HCT116 (cell line): Measurements from ENCODE around the gene BABAM2. TPM values are rescaled to one million over a fixed set of nuclear protein-coding genes. Genes with fewer than 3 reads are reported as not detected.
"Not testable (repeated sequence)": the region's sequence is repeated elsewhere in the genome, so short reads cannot be mapped to it uniquely, and the experiment has no call there.

Experiments used
- ATAC-seq: fragments of 200-7000 bp; cut with Tn5 transposase; 2 replicates; pipeline ENCODE4 v1.9.1; 2020; ENCODE audit warnings: mild to moderate bottlenecking, moderate library complexity
- BruUV-seq: library from RNA; stranded (reverse); fragments of 400-500 nt; replicated peaks from 2 replicates; lab custom pipeline; 2021; lab: Mats Ljungman, UMichigan
- CTCF ChIA-PET: fragments of 300-600 bp; sonication (Branson Sonifier 250); formaldehyde crosslinking; loops from one replicate; lab custom pipeline; 2021; ENCODE audit warnings: antibody characterized with exemption; lab: Charles Lee
- POLR2A ChIA-PET: fragments of 300-600, 350-600 bp; sonication (Branson Sonifier 250); formaldehyde crosslinking; loops from one replicate; lab custom pipeline; 2021; ENCODE audit warnings: antibody characterized with exemption; lab: Charles Lee
- RAD21 ChIA-PET, 2 experiments: fragments of 300-600 bp; sonication (Branson Sonifier 250); formaldehyde crosslinking; loops; one replicate each; lab custom pipeline; 2023; ENCODE audit warnings: low total read pairs in 2 of 2; ENCODE audit not compliant: uncharacterized antibody in 2 of 2, unreplicated experiment in 2 of 2, low non-redundant PET in 1 of 2; lab: Charles Lee
- DNase-seq: peaks from one replicate; pipeline ENCODE4 v3.0.0-alpha.2; 2010; ENCODE audit warnings: low read depth, low spot score
- H2AFZ ChIP-seq: fragments of 200-600 bp; shearing (Covaris generic), sonication (generic); 2 replicates; pipeline ENCODE4 v1.6.1; 2017; ENCODE audit warnings: low read depth, mixed run types, mixed read lengths, antibody characterized with exemption, low read length; ENCODE audit not compliant: poor library complexity, severe bottlenecking
- H3K27ac ChIP-seq: 2 replicates; pipeline ENCODE4 v1.5.1; 2012; ENCODE audit warnings: low read depth, low read length
- H3K27me3 ChIP-seq: fragments of 200-600 bp; sonication (generic); 2 replicates; pipeline ENCODE4 v1.6.1; 2016; ENCODE audit warnings: mixed run types, low read length, mixed read lengths; ENCODE audit not compliant: insufficient read depth
- H3K36me3 ChIP-seq, 2 experiments: fragments of 200-500 bp in 1 of 2; fragments of 200-600 bp in 1 of 2; sonication (Bioruptor generic) in 1 of 2; sonication (generic) in 1 of 2; 2 replicates each; pipeline versions ENCODE4 v1.5.1 to v1.6.1; 2014 to 2016; ENCODE audit warnings: low read length in 2 of 2, inconsistent platforms in 1 of 2, mixed read lengths in 1 of 2, mixed run types in 1 of 2; ENCODE audit not compliant: insufficient read depth in 2 of 2, control insufficient read depth in 1 of 2
- H3K4me1 ChIP-seq, 2 experiments: fragments of 200-600 bp in 1 of 2; sonication (generic) in 1 of 2; 2 replicates each; pipeline versions ENCODE4 v1.5.1 to v1.6.1; 2012 to 2017; ENCODE audit warnings: low read length in 2 of 2, inconsistent platforms in 1 of 2, mild to moderate bottlenecking in 1 of 2, mixed read lengths in 1 of 2, mixed run types in 1 of 2, moderate library complexity in 1 of 2; ENCODE audit not compliant: insufficient read depth in 2 of 2, control insufficient read depth in 1 of 2
- H3K4me2 ChIP-seq: fragments of 200-600 bp; sonication (generic); 2 replicates; pipeline ENCODE4 v1.6.1; 2017; ENCODE audit warnings: mixed run types, low read length, mixed read lengths
- H3K4me3 ChIP-seq, 2 experiments: fragments of 200-600 bp in 1 of 2; sonication (generic) in 1 of 2; replicated peaks in 1 of 2; 2 replicates each; pipeline ENCODE4 v1.5.1; 2011 to 2016; ENCODE audit warnings: low read length in 2 of 2, control low read depth in 1 of 2, low read depth in 1 of 2, mild to moderate bottlenecking in 1 of 2, mixed read lengths in 1 of 2, mixed run types in 1 of 2
- H3K79me2 ChIP-seq: fragments of 200-600 bp; sonication (generic); 2 replicates; pipeline ENCODE4 v1.6.1; 2017; ENCODE audit warnings: mild to moderate bottlenecking, mixed run types, low read length, moderate library complexity, mixed read lengths; ENCODE audit not compliant: insufficient read depth
- H3K9ac ChIP-seq: fragments of 200-600 bp; sonication (generic); 2 replicates; pipeline ENCODE4 v1.6.1; 2016; ENCODE audit warnings: low read length, mixed read lengths
- H3K9me2 ChIP-seq: fragments of 200-600 bp; sonication (generic), shearing (Covaris generic); 2 replicates; pipeline ENCODE4 v1.6.1; 2017; ENCODE audit warnings: mixed run types, mild to moderate bottlenecking, moderate library complexity; ENCODE audit not compliant: insufficient read depth
- H3K9me3 ChIP-seq, 2 experiments: fragments of 200-500 bp in 1 of 2; fragments of 200-600 bp in 1 of 2; sonication (Bioruptor generic) in 1 of 2; sonication (generic) in 1 of 2; 2 replicates each; pipeline ENCODE4 v1.6.1; 2014 to 2017; ENCODE audit warnings: low read length in 2 of 2, mixed read lengths in 2 of 2, inconsistent platforms in 1 of 2, low read depth in 1 of 2, mild to moderate bottlenecking in 1 of 2, mixed run types in 1 of 2, moderate library complexity in 1 of 2; ENCODE audit not compliant: control insufficient read depth in 1 of 2, insufficient read depth in 1 of 2
- H4K20me1 ChIP-seq: fragments of 200-600 bp; sonication (generic), shearing (Covaris generic); 2 replicates; pipeline ENCODE4 v1.6.1; 2017; ENCODE audit warnings: mixed run types, mild to moderate bottlenecking, moderate library complexity; ENCODE audit not compliant: insufficient read depth
- ATF3 ChIP-seq: IDR thresholded peaks from 2 replicates; pipeline ENCODE4 v1.6.1; 2012
- EGR1 ChIP-seq: IDR thresholded peaks from 2 replicates; pipeline ENCODE4 v1.6.1; 2012; ENCODE audit warnings: low read depth
- JUND ChIP-seq: IDR thresholded peaks from 2 replicates; pipeline ENCODE4 v1.6.1; 2012
- MAX ChIP-seq: IDR thresholded peaks from 2 replicates; pipeline ENCODE4 v1.6.1; 2012
- POLR2AphosphoS5 ChIP-seq: IDR thresholded peaks from 2 replicates; pipeline ENCODE4 v1.6.1; 2011; ENCODE audit warnings: mild to moderate bottlenecking, low read depth, low read length, moderate library complexity
- RAD21 ChIP-seq: IDR thresholded peaks from 2 replicates; pipeline ENCODE4 v1.6.1; 2012; ENCODE audit warnings: low read depth, mild to moderate bottlenecking
- SP1 ChIP-seq: IDR thresholded peaks from 2 replicates; pipeline ENCODE4 v1.6.1; 2012; ENCODE audit warnings: low read depth
- SRF ChIP-seq: IDR thresholded peaks from 2 replicates; pipeline ENCODE4 v1.6.1; 2012; ENCODE audit warnings: low read depth
- TCF7L2 ChIP-seq: IDR thresholded peaks from 2 replicates; pipeline ENCODE4 v1.7.0; 2011; ENCODE audit warnings: borderline replicate concordance, inconsistent platforms; ENCODE audit not compliant: insufficient read depth, insufficient read length; ENCODE audit errors: extremely low read depth
- YY1 ChIP-seq: IDR thresholded peaks from 2 replicates; pipeline ENCODE4 v1.6.1; 2011; ENCODE audit warnings: low read length, low read depth, moderate library complexity, mild to moderate bottlenecking; ENCODE audit not compliant: insufficient replicate concordance; ENCODE audit errors: extremely low read depth
- ZBTB33 ChIP-seq: IDR thresholded peaks from 2 replicates; pipeline ENCODE4 v1.6.1; 2011; ENCODE audit warnings: mild to moderate bottlenecking, low read length, moderate library complexity; ENCODE audit not compliant: insufficient replicate concordance; ENCODE audit errors: extremely low read depth
- intact Hi-C: fragments of 100-400 bp; cut with micrococcal nuclease; formaldehyde crosslinking; loops from 2 replicates; pipeline ENCODE4 v1.10.0; 2022
- total RNA-seq: library from RNA; stranded (reverse); gene quantifications from one replicate; pipeline ENCODE4 v1.2.1, GENCODE V29; 2021; ENCODE audit not compliant: unreplicated experiment

Gene BABAM2
- total RNA-seq, 1 experiment from 2014 or later: 23.8 TPM

GRCh38 chr2:28330722-28331121 is 440.2 kb downstream of the BABAM2 start:
- POLR2A ChIA-PET, H3K9me3 ChIP-seq, H3K9me2 ChIP-seq, H3K4me2 ChIP-seq, DNase-seq, H3K9ac ChIP-seq, H3K36me3 ChIP-seq, H3K27me3 ChIP-seq, ATAC-seq, H3K4me3 ChIP-seq, H2AFZ ChIP-seq, CTCF ChIA-PET, BruUV-seq, H3K27ac ChIP-seq, RAD21 ChIA-PET, H4K20me1 ChIP-seq, intact Hi-C loops, H3K79me2 ChIP-seq: not testable (repeated sequence)
- H3K4me1 ChIP-seq: peaks cover 28 to 36% of the 10 kb centered on the region in 2 experiments

GRCh38 chr2:28331797-28332196 is 441.3 kb downstream of the BABAM2 start:
- H3K4me3 ChIP-seq, H2AFZ ChIP-seq, H3K27me3 ChIP-seq, H3K9me2 ChIP-seq, intact Hi-C loops, POLR2A ChIA-PET, BruUV-seq, H4K20me1 ChIP-seq, H3K9me3 ChIP-seq, RAD21 ChIA-PET, H3K4me2 ChIP-seq, H3K9ac ChIP-seq, DNase-seq, H3K27ac ChIP-seq, CTCF ChIA-PET, H3K36me3 ChIP-seq, H3K79me2 ChIP-seq, ATAC-seq: not testable (repeated sequence)
- peaks cover 19 to 25% of the 10 kb centered on the region in 2 experiments for H3K4me1 ChIP-seq

- CTCF ChIA-PET: no interaction called here
- H3K79me2 ChIP-seq: no peaks in the 10 kb centered on the region
- H3K27me3 ChIP-seq: no peaks in the 10 kb centered on the region
- H3K36me3 ChIP-seq: no peaks in the 10 kb centered on the region
- H3K4me3 ChIP-seq: no peak overlapping the region
- ATAC-seq (no peak), DNase-seq (no peak)
- no peak overlapping the region for H3K4me2 ChIP-seq
- no peak overlapping the region for H3K9ac ChIP-seq
- intact Hi-C loops: no loop called here
- H4K20me1 ChIP-seq: no peaks in the 10 kb centered on the region
- RAD21 ChIA-PET: no interaction called here
- peaks cover 11 to 19% of the 10 kb centered on the region in 2 experiments; a peak in 3 of 4 replicates for H3K4me1 ChIP-seq
- no TSS peak for BruUV-seq
- no peaks in the 10 kb centered on the region for H3K9me2 ChIP-seq
- H3K9me3 ChIP-seq: no peaks in the 10 kb centered on the region
- POLR2A ChIA-PET: no interaction called here
- no peak overlapping the region for H3K27ac ChIP-seq
- no peak overlapping the region for H2AFZ ChIP-seq
- TF ChIP-seq EGR1 (no peak), MAX (no peak), JUND (no peak), SRF (no peak), ZBTB33 (no peak), SP1 (no peak), ATF3 (no peak), POLR2AphosphoS5 (no peak), TCF7L2 (no peak), RAD21 (no peak), YY1 (no peak)
Observed at GRCh38 chr2:28332696-28333095, 442.2 kb downstream of the BABAM2 start.
